GM18511 (cell line): ENCODE results near the gene CAMP.
"Not testable (repeated sequence)": the region's sequence is repeated elsewhere in the genome, so short reads cannot be mapped to it uniquely, and the experiment has no call there.

Experiments
- ATAC-seq: cut with Tn5 transposase; IDR thresholded peaks from one replicate; pipeline ENCODE4 v1.9.1; 2021; ENCODE audit warnings: mild to moderate bottlenecking, moderate library complexity; ENCODE audit not compliant: unreplicated experiment

CAMP gene, protein sequence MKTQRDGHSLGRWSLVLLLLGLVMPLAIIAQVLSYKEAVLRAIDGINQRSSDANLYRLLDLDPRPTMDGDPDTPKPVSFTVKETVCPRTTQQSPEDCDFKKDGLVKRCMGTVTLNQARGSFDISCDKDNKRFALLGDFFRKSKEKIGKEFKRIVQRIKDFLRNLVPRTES

DNA sequence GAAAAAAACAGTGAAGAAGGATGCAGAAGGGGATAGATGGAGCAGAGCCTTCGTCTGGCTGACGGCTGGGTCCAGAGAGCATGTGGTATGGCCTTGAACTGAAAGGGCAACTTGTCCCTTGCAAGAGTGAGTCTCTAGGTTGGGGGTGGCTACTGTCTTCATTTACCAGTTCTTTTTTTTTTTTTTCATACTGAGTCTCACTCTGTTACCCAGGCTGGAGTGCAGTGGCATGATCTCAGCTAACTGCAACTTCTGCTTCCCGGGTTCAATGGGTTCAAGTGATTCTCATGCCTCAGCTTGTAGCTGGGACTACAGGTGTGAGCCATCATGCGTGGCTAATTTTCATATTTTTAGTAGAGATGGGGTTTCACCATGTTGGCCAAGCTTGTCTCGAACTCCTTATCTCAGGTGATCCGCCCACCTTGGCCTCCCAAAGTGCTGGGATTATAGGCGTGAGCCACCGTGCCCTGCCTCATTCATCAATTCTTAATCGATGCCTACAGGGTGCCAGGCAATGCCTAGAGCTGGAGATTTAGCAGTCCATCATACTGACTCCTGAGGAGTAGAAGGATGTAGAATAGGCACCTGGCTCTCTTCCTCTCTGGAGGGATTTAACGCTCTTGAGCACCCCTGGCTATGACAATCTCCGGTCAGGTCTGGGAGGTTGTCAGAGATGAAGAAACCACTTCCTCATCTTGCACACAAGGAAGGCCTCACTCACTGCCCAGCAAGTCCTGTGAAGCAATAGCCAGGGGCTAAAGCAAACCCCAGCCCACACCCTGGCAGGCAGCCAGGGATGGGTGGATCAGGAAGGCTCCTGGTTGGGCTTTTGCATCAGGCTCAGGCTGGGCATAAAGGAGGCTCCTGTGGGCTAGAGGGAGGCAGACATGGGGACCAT, at the start of gene CAMP:
CAMP (plus strand) TSS at position 880 of the 898 bp plus-strand sequence; CDS start at position 897, 17 bp downstream.
- ATAC-seq, result peak; percentile 72

DNA sequence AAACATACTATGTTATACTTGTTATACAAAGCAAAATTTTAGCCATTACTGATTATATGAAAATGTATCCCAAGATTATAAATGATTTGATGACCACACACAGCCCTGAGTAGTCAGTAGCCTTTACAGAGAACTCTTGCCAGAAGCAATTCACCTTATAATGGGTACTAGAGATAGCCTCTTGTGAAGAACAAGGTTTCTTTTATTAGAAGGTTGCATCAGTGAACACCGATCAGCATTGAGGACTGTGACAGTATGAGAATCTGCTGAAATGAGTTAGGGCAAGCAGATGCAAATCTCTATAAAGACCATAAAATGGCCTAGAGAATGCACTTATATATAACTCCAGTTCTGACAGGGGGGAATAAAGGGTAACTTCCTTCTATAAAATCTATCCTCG, 45.2 kb upstream of the CAMP start:
- ATAC-seq, result no peak

DNA sequence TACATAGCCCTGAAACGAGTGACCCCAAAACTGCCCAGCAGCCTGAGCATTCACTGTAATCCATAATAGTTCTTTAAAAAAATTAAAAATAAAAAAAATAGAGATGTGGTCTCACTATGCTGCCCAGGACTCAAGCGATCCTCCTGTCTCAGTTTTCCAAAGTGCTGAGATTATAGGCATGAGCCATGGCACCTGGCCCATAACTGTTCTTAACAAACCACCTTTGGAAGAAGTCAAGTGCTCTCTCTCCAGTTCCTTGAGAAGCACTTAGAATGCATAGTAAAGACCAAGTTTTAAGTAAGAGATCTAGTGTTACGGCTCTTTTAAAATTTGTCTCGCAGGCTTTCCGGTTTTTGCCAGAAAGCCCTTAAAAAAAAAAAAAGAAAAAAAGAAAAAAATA, 43.3 kb upstream of the CAMP start:
- no peak for ATAC-seq

DNA sequence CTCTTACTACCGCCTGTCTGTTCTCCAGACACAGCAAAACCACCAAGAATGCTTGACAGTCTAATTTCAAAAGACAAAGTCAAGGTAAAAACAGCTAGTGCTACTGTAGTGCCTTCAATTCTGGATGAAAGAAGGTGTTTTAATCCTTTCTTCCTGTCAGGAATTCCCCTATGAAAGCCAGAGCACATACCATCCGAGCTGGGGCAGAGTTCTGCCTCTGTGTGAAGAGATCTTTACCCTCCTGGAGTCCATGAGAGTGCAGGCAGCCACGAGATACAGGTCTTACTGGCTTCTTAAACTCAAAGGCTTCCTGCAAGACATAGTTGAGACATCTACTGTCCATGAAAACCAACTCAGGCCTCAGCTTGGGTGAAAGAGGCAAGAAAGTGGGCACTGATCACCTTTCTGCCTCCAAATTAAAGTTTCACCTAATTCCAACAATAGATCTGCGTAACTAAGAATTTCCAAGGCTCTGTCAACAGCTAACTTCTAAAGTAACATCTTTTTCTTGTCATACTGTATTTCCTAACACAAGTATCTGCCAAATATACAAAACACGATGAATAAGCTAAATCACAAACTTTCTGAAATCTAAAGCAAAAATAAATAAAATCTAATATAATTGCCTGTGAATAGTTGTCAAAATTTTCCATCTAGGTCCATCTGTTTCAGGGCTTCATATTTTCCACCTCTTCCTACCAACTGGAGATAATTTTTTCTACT, 42.6 kb upstream of the CAMP start:
- no peak for ATAC-seq

DNA sequence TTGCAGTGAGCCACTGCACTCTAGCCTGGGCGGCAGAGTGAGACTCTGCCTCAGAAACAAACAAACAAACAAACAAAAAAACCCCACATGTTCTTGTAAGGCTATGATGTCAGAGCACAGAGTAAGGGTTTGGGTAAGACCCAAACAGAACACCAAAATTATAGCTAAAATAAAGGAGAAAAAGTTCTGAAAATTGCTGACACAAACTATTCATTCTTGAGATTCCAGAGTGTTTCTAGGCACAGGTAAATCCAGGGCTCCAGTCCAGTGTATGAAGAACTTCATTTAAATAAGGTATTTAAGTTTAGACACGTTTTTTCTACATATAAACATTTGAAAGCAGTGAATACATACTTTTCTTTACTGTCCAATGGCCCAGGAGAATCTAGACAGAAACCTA, 39.0 kb upstream of the CAMP start:
- no peak for ATAC-seq

DNA sequence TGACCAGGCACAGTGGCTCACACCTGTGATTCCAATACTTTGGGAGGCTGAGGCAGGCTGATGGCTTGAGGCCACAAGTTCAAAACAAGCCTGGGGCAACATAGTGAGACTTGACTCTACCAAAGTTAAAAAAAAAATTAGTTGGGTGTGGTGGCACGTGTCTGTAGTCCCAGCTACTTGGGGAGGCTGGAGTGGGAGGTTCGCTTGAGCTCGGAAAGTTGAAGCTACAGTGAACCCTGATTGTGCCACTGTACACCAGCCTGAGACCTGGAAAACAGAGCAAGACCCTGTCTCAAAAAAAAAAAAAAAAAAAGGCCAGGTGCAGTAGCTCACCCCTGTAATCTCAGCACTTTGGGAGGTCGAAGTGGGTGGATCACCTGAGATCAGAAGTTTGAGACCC, 38.2 kb upstream of the CAMP start:
- no peak for ATAC-seq

DNA sequence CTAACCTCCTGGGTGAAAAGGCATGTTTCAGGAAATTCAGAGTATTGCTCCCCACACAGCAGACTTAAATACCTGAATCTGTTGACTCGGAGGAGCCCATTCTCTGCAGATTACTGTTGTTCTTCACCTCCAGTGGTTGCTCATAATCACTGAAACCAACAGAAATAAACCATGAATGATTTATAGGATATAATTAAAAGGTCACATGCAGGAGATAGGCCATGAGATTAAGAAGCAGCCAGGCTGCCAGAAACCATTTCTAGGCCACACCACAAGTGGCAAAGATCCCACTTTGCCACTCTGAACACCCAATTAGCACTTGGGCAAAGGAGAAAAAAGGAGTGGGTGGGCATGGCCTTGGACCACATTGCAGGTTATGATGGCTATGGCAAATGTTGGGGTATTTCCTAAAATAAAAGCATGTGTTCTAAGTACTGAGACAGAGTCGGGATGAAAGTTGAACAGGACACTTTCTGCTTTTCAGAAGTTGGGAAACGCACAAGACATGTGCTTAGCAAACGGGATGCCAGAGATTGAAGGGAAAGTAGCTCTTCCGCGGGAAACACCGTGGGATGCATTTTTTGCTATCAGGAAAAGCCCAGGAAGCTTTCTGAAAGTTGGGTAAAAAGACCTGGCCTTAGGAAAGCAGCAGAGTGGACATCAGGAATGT, 36.5 kb upstream of the CAMP start:
- ATAC-seq, result no peak

DNA sequence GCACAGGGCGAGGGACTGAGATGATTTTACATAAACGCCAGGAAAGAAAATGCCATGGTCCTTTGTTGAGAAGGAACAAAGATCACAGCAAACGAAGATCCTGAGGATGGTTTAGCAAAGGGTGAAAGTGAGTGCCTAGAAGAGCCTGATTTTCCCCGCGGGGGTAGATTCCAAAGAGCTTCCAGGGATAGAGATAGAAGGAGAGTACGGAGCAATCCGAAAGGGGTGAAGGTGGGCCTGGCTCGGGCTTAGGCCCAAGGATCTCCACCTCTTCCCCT, 36.1 kb upstream of the CAMP start:
- ATAC-seq, result no peak

DNA sequence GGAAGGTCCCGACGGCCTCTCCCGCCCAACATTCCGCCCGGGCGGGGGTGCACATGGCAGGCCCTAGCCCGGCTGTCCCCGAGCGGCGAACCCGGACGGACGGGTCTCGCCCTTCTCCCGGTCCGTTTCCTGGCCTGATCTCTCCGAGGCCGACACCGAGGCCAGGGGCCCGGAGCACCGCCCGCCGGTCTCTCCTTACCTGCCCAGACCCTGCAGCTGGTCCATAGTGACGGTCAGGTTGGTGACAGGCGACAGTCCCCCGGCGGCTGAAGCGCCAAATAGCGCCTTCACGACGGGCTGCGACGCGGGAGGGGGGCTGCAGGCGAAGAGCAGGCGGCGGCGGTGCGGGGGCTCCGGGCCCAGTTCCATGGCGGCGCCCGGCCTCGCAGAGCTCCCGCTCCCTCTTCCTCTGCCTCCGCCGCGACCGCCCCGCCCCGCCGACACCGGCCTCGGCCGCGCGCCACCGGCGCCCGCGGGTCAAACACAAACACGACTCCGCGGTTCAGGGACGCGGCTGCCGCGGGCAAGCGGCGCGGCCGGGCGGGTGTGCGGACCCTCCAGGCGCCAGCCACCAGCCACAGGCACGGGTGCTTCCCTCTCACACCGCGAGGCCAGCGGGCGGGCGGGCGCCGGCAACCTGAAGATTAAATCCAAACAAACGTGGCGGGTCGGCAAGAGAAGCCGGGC, 35.6 kb upstream of the CAMP start:
- peak; percentile 37 for ATAC-seq

DNA sequence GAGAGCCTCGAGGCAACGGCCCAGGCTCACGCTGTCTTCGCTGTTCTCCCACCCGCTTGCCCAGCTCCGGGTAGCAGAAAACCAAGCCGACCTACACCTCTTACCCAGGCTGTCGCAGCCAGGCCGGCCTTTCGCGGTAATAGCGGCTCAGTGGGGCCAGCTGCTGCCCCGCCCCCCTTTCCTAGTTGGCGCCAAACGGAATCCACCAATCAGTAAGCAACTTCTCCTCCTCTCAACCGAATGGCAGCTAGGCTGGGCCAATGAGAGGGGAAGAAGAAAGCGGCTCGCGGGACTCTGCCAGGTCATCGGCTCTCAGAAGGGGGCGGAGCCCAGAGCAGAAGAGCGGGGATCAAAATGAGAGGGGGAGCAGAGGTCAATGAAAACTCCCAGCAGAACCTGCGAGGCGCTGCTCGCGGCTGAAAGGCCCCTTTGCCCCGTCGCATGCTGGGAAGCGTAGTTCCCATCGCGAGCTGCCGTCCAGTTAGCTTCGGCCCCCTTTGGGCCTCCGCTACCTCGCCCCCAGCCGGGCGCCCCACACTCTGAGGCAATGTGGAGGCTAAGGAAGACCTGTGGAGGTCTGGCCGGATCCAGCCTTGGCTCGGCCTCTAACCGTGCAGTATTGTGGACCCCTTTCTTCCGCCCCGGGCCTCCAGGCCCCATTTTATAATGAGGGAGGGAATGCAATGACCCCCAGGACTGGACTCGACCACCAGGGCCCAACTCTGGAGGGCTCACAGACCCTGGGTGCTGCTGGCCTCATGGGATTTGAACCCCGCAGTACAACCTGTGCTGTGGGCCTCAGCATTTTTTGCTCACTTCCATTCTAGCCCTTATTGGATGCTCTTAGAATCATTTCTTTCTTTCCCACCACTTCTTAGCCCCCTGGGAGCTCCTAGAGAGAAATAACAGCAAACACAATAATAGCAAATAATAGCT, 34.8 kb upstream of the CAMP start, which contains the start of gene CDC25A:
CDC25A (minus strand) TSS at position 152 of the 936 bp plus-strand sequence. CDS start 470 bp downstream, outside the sequence.
- ATAC-seq, result peak; percentile 98

DNA sequence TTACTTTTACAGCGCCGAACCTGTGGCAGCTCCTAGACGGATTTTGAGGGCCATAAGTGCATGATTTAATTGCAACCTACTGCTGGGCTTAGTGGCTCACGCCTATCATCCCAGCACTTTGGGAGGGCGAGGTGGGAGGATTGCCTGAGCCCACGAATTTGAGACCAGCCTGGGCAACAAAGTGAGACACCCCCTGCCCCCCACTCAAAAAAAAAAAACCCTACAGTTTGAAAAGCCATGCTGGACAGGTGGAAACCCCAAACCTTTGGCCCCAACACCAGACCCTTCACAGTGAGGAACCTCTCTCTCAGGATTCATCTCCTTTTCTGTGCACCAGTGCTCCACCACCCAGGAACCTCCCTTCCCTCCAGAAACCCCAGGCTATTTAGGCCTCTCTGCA, 34.0 kb upstream of the CAMP start:
- no peak for ATAC-seq

DNA sequence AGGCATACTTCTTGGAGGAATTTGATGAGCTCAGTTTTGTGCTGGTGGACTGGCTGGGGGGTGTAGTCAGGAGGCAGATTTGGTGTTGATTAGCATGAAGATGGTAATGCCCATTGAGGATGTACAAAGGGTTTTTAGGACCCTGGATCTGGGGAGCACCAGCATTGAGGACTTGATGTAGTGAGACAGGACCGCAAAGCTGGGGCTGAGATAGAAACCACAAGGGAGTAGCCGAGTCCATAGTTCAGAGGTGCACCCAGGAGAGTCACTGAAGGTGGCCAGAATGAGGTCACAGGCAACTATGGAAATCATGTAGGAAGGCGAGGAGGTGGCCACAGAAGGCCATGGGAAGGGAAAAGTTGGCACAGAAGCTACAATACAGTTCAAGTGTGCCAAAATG, 32.4 kb upstream of the CAMP start:
- ATAC-seq, result no peak

DNA sequence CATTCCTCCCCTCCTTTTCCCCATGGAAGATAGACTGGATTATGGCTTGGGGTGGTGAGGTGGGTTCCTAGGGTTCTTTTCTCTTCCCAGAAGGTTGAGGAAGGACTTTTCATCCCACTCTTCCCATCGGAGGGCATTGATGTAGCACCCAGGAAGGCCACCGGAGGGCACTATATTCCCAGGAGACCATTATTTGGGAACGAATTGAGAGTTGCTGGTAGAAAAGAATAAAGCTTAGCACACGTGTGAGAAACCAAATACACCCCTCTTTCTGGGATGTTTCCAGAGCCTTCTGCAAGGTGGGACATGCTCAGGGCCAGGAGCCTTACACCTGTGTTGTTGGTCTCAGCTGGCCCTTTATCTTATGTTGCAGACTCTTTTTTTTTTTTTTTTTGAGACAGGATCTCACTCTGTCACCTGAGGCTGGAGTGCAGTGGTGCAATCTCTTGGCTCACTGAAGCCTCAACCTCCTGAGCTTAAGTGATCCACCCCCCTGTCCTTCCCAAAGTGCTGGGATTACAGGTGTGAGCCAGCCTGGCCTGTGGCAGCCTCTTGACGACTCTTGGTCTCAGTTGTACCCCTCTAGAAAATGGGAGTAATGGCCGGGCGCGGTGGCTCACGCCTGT, 28.7 kb upstream of the CAMP start:
- no peak for ATAC-seq

DNA sequence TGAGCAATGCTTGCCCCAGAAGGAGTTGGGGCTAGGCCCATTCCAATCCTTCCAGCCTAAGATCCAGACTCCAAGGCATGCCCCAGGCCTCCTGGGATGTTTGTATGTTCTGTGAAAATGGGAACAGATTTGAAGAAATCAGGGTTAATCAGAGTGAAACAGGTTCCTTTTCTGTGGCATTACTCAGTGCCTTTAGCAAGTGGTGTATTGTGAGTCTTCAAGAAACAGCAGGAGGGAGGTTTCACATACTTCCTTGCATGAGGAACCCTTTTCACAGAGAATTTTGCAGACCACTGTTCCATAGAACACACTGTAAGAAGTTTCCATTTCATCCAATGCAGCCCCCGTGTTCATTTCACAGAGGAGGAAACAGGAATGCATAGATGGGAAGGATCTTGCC, 26.7 kb upstream of the CAMP start:
- no peak for ATAC-seq

DNA sequence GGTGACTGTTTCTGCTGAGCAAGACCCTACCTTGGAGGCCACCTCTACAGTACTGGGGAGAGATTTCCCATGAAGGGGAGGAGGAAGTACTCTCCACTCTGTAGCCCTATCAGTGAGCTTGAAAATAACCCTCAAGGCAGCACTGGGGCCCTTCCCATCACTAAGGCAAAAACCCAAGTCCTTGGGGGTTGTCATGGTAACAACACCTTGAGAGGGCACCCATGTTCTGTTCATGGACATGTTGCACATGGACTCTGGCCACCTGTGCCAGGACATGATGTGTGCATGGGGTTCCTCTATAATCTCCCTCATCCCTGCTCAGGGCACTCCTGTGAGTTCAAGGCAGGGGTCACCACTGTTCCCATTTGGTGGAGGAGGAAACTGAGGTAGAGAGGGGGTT, 24.2 kb upstream of the CAMP start:
- no peak for ATAC-seq

DNA sequence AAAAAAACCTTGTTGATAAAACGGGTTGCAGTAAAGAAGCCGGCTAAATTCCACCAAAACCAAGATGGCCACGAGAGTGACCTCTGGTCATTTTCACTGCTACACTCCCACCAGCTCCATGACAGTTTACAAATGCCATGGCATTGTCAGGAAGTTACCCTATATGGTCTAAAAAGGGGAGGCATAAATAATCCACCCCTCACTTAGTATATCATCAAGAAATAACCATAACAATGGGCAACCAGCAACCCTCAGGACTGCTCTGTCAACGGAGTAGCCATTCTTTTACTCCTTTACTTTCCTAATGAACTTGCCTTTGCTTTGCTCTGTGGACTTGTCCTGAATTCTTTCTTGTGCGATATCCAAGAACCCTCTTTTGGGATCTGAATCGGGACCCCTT, 20.7 kb upstream of the CAMP start:
- ATAC-seq, result no peak

DNA sequence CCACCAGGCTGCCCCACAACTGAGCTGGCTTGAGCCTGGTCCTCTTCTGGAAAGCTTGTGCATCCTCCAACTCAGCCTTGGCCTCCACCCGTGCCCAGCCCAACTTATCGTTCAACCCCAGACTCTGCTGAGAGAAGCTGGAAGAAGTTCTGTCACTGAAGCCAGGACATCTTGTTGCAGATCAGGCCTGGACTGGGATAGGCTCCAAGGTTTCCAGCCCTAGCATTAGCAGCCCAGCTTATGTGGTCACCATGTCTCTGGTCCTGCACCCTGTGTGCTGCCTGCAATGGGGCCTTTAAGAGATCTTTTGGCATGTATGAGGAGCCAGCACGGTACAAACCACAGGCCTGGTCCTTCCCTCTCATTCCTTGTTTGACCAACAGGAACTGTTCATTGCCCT, 15.2 kb upstream of the CAMP start:
- no peak for ATAC-seq

DNA sequence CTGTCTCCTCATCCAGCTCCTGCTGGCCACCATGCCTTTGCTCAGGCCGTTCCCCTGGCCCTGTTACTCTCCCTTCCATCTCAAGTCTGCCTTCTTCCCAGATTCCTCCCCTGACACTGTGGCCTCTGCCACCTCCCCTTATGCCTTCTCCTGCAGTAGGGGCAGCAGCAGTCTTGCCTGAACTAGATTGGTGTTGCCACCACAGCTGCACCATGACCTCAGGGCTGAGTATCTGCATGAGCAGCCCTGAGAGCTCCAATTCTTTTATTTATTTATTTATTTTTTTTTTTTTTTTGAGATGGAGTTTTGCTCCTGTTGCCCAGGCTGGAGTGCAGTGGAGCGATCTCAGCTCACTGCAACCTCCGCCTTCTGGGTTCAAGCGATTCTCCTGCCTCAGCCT, 13.8 kb upstream of the CAMP start:
- ATAC-seq, result no peak

DNA sequence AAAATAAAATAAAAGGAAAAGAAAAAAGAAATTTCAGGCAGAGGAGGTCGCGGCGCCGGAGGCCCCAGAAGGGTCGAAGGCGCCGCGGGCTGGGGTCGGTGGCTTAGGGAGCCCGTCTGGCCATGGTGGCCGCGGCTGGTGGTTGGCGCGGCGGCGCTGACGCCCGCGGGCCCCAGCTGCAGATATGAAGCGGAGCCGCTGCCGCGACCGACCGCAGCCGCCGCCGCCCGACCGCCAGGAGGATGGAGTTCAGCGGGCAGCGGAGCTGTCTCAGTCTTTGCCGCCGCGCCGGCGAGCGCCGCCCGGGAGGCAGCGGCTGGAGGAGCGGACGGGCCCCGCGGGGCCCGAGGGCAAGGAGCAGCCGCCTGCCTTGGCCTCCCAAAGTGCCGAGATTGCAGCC, 12.8 kb upstream of the CAMP start:
- ATAC-seq, result not testable (repeated sequence)
